ENCODE measurements around the gene MFSD1.

DNA sequence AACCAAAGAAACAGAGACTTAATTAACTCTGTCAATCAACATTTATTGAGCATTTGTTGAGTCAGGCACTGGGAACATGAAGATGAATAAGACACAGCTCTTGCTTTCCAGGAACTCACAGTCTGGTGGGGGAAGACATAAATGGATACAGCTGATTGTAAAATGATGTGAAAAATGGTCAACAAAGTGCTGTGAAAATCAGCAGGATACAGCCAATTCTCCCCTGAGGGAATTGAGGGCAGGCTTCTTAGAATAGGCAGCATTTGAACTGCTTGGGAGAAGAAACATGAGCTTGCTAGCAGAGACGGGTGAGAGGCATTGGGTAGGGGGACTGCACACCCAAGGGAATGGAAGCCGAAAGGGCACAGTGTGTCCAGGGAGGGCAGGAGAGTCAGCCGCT lies 41.1 kb downstream of the MFSD1 start:
- TF ChIP-seq BHLHE40 (IDR thresholded peaks at IDR 0.05; ENCODE audit: borderline replicate concordance), result no peak
- TF ChIP-seq CTBP1 (IDR thresholded peaks at IDR 0.05; ENCODE audit: borderline replicate concordance), result no peak
- TF ChIP-seq FOXM1 (IDR thresholded peaks at IDR 0.05; ENCODE audit: borderline replicate concordance), result no peak
- no peak for TF ChIP-seq SUZ12 (IDR thresholded peaks at IDR 0.05)
- no peak for TF ChIP-seq SP1 (IDR thresholded peaks at IDR 0.05)
- TF ChIP-seq NFRKB (IDR thresholded peaks at IDR 0.05), result no peak

Measured in HEK293T (cell line).